ENCODE measurements around the gene USP6.

DNA sequence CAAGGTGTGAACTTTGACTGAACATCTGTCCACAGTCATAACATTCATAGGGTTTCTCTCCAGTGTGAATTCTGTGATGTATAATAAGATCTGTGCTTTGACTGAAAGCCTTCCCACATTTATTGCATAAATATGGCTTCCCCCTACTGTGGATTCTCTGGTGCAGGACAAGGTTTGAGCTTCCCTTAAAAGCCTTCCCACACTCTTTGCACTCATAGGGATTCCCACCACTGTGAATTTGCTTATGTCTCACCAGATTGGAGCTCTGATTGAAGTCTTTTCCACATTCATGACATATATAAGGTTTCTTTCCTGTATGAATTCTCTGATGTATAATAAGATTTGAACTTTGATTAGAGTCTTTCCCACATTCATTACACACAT is 67.6 kb downstream of the USP6 start:
- TF ChIP-seq, protein P1, sequence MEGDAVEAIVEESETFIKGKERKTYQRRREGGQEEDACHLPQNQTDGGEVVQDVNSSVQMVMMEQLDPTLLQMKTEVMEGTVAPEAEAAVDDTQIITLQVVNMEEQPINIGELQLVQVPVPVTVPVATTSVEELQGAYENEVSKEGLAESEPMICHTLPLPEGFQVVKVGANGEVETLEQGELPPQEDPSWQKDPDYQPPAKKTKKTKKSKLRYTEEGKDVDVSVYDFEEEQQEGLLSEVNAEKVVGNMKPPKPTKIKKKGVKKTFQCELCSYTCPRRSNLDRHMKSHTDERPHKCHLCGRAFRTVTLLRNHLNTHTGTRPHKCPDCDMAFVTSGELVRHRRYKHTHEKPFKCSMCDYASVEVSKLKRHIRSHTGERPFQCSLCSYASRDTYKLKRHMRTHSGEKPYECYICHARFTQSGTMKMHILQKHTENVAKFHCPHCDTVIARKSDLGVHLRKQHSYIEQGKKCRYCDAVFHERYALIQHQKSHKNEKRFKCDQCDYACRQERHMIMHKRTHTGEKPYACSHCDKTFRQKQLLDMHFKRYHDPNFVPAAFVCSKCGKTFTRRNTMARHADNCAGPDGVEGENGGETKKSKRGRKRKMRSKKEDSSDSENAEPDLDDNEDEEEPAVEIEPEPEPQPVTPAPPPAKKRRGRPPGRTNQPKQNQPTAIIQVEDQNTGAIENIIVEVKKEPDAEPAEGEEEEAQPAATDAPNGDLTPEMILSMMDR (IDR thresholded peaks at IDR 0.05; ENCODE audit: poor library complexity): no peak
- no peak for TF ChIP-seq EZH2 (IDR thresholded peaks at IDR 0.05; ENCODE audit: borderline replicate concordance)

All from hepatocyte (in vitro differentiated cells).